ENCODE measurements around the gene UBFD1.

UBFD1 gene

GRCh38 chr16:23527961-23528643 is 29.4 kb upstream of the UBFD1 start:
- no peaks in the 10 kb centered on the region for H3K79me2 ChIP-seq (ENCODE audit: control insufficient read depth, insufficient read depth, low read length)
- no CpG with 5 or more reads among the region's 11 CpGs for WGBS (ENCODE audit: extremely low coverage, insufficient coverage, low lambda C conversion rate)
- H2BK120ac ChIP-seq (ENCODE audit: low read depth, low read length): no peak overlapping the region
- H3K4me3 ChIP-seq (ENCODE audit: low read length): no peak overlapping the region
- H4K8ac ChIP-seq (ENCODE audit: low read depth, low read length): no peak overlapping the region
- peak; percentile 17 for DNase-seq
- H3K23ac ChIP-seq (ENCODE audit: low read length): no peak overlapping the region
- no peak overlapping the region for H2AK5ac ChIP-seq (ENCODE audit: low read length)
- no peaks in the 10 kb centered on the region for H3K79me1 ChIP-seq (ENCODE audit: low read length)
- H3K56ac ChIP-seq (ENCODE audit: low read length): no peak overlapping the region
- no peak overlapping the region for H3K9ac ChIP-seq (ENCODE audit: low read length)
- H2BK15ac ChIP-seq (replicated peaks; ENCODE audit: low read depth): no peak overlapping the region
- no peak overlapping the region for H3K27ac ChIP-seq (ENCODE audit: low read depth, low read length)
- no peaks in the 10 kb centered on the region for H3K27me3 ChIP-seq (ENCODE audit: insufficient read depth, low read length, poor library complexity)
- no peaks in the 10 kb centered on the region for H3K4me1 ChIP-seq (ENCODE audit: control insufficient read depth, low read depth, low read length)
- H2BK5ac ChIP-seq (ENCODE audit: low read length): no peak overlapping the region
- no peak overlapping the region for H3K18ac ChIP-seq (ENCODE audit: low read length)
- no peak overlapping the region for H3K4ac ChIP-seq (ENCODE audit: low read depth, low read length)
- H3K36me3 ChIP-seq (ENCODE audit: control insufficient read depth, insufficient read depth, low read length): peaks cover 8% of the 10 kb centered on the region
- H3K4me2 ChIP-seq (ENCODE audit: low read length): no peak overlapping the region
- H4K5ac ChIP-seq (ENCODE audit: low read length): no peak overlapping the region

- H3K9ac ChIP-seq (ENCODE audit: low read length): no peak overlapping the region
- H3K27me3 ChIP-seq (ENCODE audit: insufficient read depth, low read length, poor library complexity): no peaks in the 10 kb centered on the region
- H2BK120ac ChIP-seq (ENCODE audit: low read depth, low read length): no peak overlapping the region
- no CpG with 5 or more reads among the region's 10 CpGs for WGBS (ENCODE audit: extremely low coverage, insufficient coverage, low lambda C conversion rate)
- no peak overlapping the region for H3K18ac ChIP-seq (ENCODE audit: low read length)
- H3K23ac ChIP-seq (ENCODE audit: low read length): no peak overlapping the region
- H3K79me1 ChIP-seq (ENCODE audit: low read length): no peaks in the 10 kb centered on the region
- H2BK15ac ChIP-seq (replicated peaks; ENCODE audit: low read depth): no peak overlapping the region
- H3K4me2 ChIP-seq (ENCODE audit: low read length): no peak overlapping the region
- no peak overlapping the region for H3K56ac ChIP-seq (ENCODE audit: low read length)
- H3K79me2 ChIP-seq (ENCODE audit: control insufficient read depth, insufficient read depth, low read length): no peaks in the 10 kb centered on the region
- no peaks in the 10 kb centered on the region for H3K4me1 ChIP-seq (ENCODE audit: control insufficient read depth, low read depth, low read length)
- no peak overlapping the region for H3K27ac ChIP-seq (ENCODE audit: low read depth, low read length)
- H3K36me3 ChIP-seq (ENCODE audit: control insufficient read depth, insufficient read depth, low read length): peaks cover 8% of the 10 kb centered on the region
- H2AK5ac ChIP-seq (ENCODE audit: low read length): no peak overlapping the region
- H4K5ac ChIP-seq (ENCODE audit: low read length): no peak overlapping the region
- no peak overlapping the region for H3K4me3 ChIP-seq (ENCODE audit: low read length)
- no peak overlapping the region for H4K8ac ChIP-seq (ENCODE audit: low read depth, low read length)
- H3K4ac ChIP-seq (ENCODE audit: low read depth, low read length): no peak overlapping the region
- no peak for DNase-seq
- H2BK5ac ChIP-seq (ENCODE audit: low read length): no peak overlapping the region
Observed at GRCh38 chr16:23528644-23529310, 28.8 kb upstream of the UBFD1 start.

GRCh38 chr16:23530062-23530461 is 27.5 kb upstream of the UBFD1 start:
- no peak overlapping the region for H3K4me3 ChIP-seq (ENCODE audit: low read length)
- no peak overlapping the region for H4K5ac ChIP-seq (ENCODE audit: low read length)
- H3K27me3 ChIP-seq (ENCODE audit: insufficient read depth, low read length, poor library complexity): no peaks in the 10 kb centered on the region
- no peak overlapping the region for H3K56ac ChIP-seq (ENCODE audit: low read length)
- H3K79me1 ChIP-seq (ENCODE audit: low read length): no peaks in the 10 kb centered on the region
- no peak overlapping the region for H3K27ac ChIP-seq (ENCODE audit: low read depth, low read length)
- no peaks in the 10 kb centered on the region for H3K4me1 ChIP-seq (ENCODE audit: control insufficient read depth, low read depth, low read length)
- H2BK5ac ChIP-seq (ENCODE audit: low read length): no peak overlapping the region
- H3K79me2 ChIP-seq (ENCODE audit: control insufficient read depth, insufficient read depth, low read length): no peaks in the 10 kb centered on the region
- H3K18ac ChIP-seq (ENCODE audit: low read length): no peak overlapping the region
- no peak overlapping the region for H2AK5ac ChIP-seq (ENCODE audit: low read length)
- no peak overlapping the region for H3K23ac ChIP-seq (ENCODE audit: low read length)
- DNase-seq: no peak
- no peak overlapping the region for H2BK15ac ChIP-seq (replicated peaks; ENCODE audit: low read depth)
- no CpG with 5 or more reads among the region's 5 CpGs for WGBS (ENCODE audit: extremely low coverage, insufficient coverage, low lambda C conversion rate)
- H3K4ac ChIP-seq (ENCODE audit: low read depth, low read length): no peak overlapping the region
- no peak overlapping the region for H4K8ac ChIP-seq (ENCODE audit: low read depth, low read length)
- H2BK120ac ChIP-seq (ENCODE audit: low read depth, low read length): no peak overlapping the region
- no peak overlapping the region for H3K4me2 ChIP-seq (ENCODE audit: low read length)
- H3K36me3 ChIP-seq (ENCODE audit: control insufficient read depth, insufficient read depth, low read length): peaks cover 10% of the 10 kb centered on the region
- no peak overlapping the region for H3K9ac ChIP-seq (ENCODE audit: low read length)

- Histone ChIP-seq H2BK120ac (ENCODE audit: low read depth, low read length) (no peak overlapping the region), H3K4me1 (ENCODE audit: control insufficient read depth, low read depth, low read length) (no peaks in the 10 kb centered on the region), H3K36me3 (ENCODE audit: control insufficient read depth, insufficient read depth, low read length) (peaks cover 13% of the 10 kb centered on the region), H3K18ac (ENCODE audit: low read length) (no peak overlapping the region), H3K23ac (ENCODE audit: low read length) (no peak overlapping the region), H3K4me3 (ENCODE audit: low read length) (no peak overlapping the region), H2BK5ac (ENCODE audit: low read length) (no peak overlapping the region), H3K79me2 (ENCODE audit: control insufficient read depth, insufficient read depth, low read length) (no peaks in the 10 kb centered on the region), H4K5ac (ENCODE audit: low read length) (no peak overlapping the region), H3K56ac (ENCODE audit: low read length) (no peak overlapping the region), H4K8ac (ENCODE audit: low read depth, low read length) (no peak overlapping the region), H3K4me2 (ENCODE audit: low read length) (no peak overlapping the region), H3K27me3 (ENCODE audit: insufficient read depth, low read length, poor library complexity) (no peaks in the 10 kb centered on the region), H3K27ac (ENCODE audit: low read depth, low read length) (no peak overlapping the region), H3K9ac (ENCODE audit: low read length) (no peak overlapping the region), H2AK5ac (ENCODE audit: low read length) (no peak overlapping the region), H3K79me1 (ENCODE audit: low read length) (no peaks in the 10 kb centered on the region), H3K4ac (ENCODE audit: low read depth, low read length) (no peak overlapping the region), H2BK15ac (replicated peaks; ENCODE audit: low read depth) (no peak overlapping the region)
- DNase-seq: no peak
- no CpG with 5 or more reads among the region's 1 CpG for WGBS (ENCODE audit: extremely low coverage, insufficient coverage, low lambda C conversion rate)
Observed at GRCh38 chr16:23532448-23532847, 25.1 kb upstream of the UBFD1 start.

GRCh38 chr16:23534868-23535860 is 22.4 kb upstream of the UBFD1 start:
- H3K4me3 ChIP-seq (ENCODE audit: low read length): no peak overlapping the region
- no peaks in the 10 kb centered on the region for H3K79me2 ChIP-seq (ENCODE audit: control insufficient read depth, insufficient read depth, low read length)
- no peak overlapping the region for H3K4me2 ChIP-seq (ENCODE audit: low read length)
- no peak overlapping the region for H2AK5ac ChIP-seq (ENCODE audit: low read length)
- no peak overlapping the region for H4K5ac ChIP-seq (ENCODE audit: low read length)
- H2BK120ac ChIP-seq (ENCODE audit: low read depth, low read length): no peak overlapping the region
- no peak overlapping the region for H2BK5ac ChIP-seq (ENCODE audit: low read length)
- peaks cover 13% of the 10 kb centered on the region for H3K36me3 ChIP-seq (ENCODE audit: control insufficient read depth, insufficient read depth, low read length)
- no peak for DNase-seq
- no peak overlapping the region for H3K18ac ChIP-seq (ENCODE audit: low read length)
- no peaks in the 10 kb centered on the region for H3K27me3 ChIP-seq (ENCODE audit: insufficient read depth, low read length, poor library complexity)
- no peak overlapping the region for H3K4ac ChIP-seq (ENCODE audit: low read depth, low read length)
- no peaks in the 10 kb centered on the region for H3K4me1 ChIP-seq (ENCODE audit: control insufficient read depth, low read depth, low read length)
- no CpG with 5 or more reads among the region's 19 CpGs for WGBS (ENCODE audit: extremely low coverage, insufficient coverage, low lambda C conversion rate)
- H3K27ac ChIP-seq (ENCODE audit: low read depth, low read length): no peak overlapping the region
- H4K8ac ChIP-seq (ENCODE audit: low read depth, low read length): no peak overlapping the region
- H3K79me1 ChIP-seq (ENCODE audit: low read length): no peaks in the 10 kb centered on the region
- no peak overlapping the region for H3K23ac ChIP-seq (ENCODE audit: low read length)
- H2BK15ac ChIP-seq (replicated peaks; ENCODE audit: low read depth): no peak overlapping the region
- no peak overlapping the region for H3K9ac ChIP-seq (ENCODE audit: low read length)
- no peak overlapping the region for H3K56ac ChIP-seq (ENCODE audit: low read length)
